Stomach smooth muscle (tissue), 2 donors: ENCODE data around the gene CASP6.

Source experiments
- H3K27ac ChIP-seq: one replicate; pipeline ENCODE4 v1.7.0; 2013; ENCODE audit warnings: mild to moderate bottlenecking, low read length, inconsistent platforms
- H3K27me3 ChIP-seq, 2 donors: one replicate each; pipeline ENCODE4 v1.7.0; 2013; ENCODE audit warnings: low read length in 2 of 2; ENCODE audit not compliant: insufficient read depth in 2 of 2, control insufficient read depth in 1 of 2
- H3K36me3 ChIP-seq, 2 donors: one replicate each; pipeline ENCODE4 v1.7.0; 2013; ENCODE audit warnings: low read length in 2 of 2; ENCODE audit not compliant: control insufficient read depth in 2 of 2, insufficient read depth in 2 of 2
- H3K4me1 ChIP-seq: one replicate; pipeline ENCODE4 v1.7.0; 2013; ENCODE audit warnings: low read length; ENCODE audit not compliant: control insufficient read depth, insufficient read depth
- H3K4me3 ChIP-seq, 2 donors: one replicate each; pipeline ENCODE4 v1.7.0; 2013; ENCODE audit warnings: low read length in 2 of 2
- H3K9ac ChIP-seq, 2 donors: one replicate each; pipeline ENCODE4 v1.7.0; 2013; ENCODE audit warnings: low read length in 2 of 2, mild to moderate bottlenecking in 1 of 2
- H3K9me3 ChIP-seq, 2 donors: one replicate each; pipeline ENCODE4 v1.7.0; 2013; ENCODE audit warnings: low read length in 2 of 2; ENCODE audit not compliant: control insufficient read depth in 2 of 2
- donor health status: healthy.
- donor health status: Pancreatic carcinoma.

The CASP6 gene

GRCh38 chr4:109640644-109641043 lies 62.6 kb downstream of the CASP6 start:
- no peaks in the 10 kb centered on the region for H3K36me3 ChIP-seq
- no peak overlapping the region for H3K27ac ChIP-seq
- H3K9me3 ChIP-seq = no peaks in the 10 kb centered on the region
- H3K4me1 ChIP-seq = no peaks in the 10 kb centered on the region
- no peak overlapping the region for H3K9ac ChIP-seq
- H3K4me3 ChIP-seq = no peak overlapping the region
- no peaks in the 10 kb centered on the region for H3K27me3 ChIP-seq
